Glomerular visceral epithelial cell (primary cell): ENCODE results near the gene ARFGEF3.

Source experiments
- DNase-seq: peaks from one replicate; pipeline ENCODE4 v3.0.0-alpha.2; 2016; ENCODE audit errors: extremely low spot score

ARFGEF3 gene

GRCh38 chr6:138215093-138215782 lies 53.5 kb downstream of the ARFGEF3 start:
- DNase-seq, result no peak

- DNase-seq, result no peak
Measured at GRCh38 chr6:138218449-138218848, 56.7 kb downstream of the ARFGEF3 start, which contains the start of gene PBOV1. TSS of gene PBOV1 (minus strand) at chr6:138218491. CDS start at chr6:138218395, 96 bp downstream.

DNA sequence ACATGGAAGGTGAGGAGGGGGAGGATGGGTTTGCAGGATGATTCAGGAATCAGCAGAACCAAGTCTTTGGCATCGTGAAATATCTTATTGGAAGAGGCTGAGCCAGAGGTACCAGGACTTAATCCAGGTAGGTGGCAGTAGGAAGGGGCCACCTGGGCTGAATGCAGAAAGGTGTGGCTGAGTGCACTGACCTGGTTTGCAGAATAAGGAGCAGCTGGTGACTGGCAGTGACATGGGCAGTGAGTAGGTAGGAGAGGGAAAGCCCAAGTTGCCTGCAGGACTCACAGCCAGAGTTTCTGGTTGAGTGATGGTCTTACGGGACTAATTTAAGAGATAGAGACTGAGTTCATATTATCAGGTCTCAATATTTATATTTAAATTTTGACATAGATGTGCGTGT lies 57.7 kb downstream of the ARFGEF3 start:
- no peak for DNase-seq

DNA sequence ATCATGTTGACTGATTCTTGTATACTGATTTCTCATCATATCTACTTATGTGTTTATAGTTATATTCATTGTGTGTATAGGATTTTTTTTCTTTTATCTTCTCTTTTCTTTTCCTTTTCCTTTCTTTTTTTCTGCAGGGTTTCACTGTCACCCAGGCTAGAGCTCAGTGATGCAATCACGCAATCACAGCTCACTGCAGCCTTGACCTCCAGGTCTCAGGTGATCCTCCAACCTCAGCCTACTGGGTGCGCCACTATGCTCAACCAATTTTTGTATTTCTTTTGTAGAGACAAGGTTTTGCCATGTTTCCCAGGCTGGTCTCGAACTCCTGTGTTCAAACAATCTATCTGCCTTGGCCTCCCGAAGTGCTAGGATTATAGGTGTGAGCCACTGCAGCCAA lies 58.2 kb downstream of the ARFGEF3 start:
- no peak for DNase-seq

DNA sequence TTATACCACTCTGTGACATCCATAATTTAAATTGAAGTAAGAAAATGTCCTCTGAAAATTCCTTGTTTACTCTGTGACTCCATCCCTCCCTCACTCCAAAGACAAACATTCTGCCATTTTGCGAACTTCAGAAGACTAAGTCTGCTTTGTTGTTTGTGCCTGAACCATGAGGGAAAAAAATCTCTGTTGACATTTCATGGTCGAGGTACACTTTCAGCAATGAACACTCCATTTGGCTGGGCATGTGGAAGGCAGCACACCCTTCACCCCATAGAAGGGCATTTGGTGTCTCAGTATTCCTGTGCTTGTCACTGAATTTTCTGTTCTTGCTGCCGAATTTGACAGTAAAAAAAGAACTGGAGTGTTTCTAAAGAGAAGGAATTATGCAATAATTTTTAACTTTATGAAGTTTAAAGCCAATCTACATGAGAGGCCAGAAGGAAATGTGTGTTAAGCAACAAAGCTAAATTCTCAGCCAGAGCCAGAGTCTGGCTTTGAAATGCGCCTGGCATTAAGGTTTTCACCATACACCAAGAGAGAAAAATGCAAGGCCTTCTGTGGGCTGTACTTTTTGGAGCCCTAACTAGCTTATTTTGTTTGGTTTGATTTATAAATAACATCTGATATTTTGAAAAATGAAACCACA lies 61.3 kb downstream of the ARFGEF3 start:
- DNase-seq, result no peak

DNA sequence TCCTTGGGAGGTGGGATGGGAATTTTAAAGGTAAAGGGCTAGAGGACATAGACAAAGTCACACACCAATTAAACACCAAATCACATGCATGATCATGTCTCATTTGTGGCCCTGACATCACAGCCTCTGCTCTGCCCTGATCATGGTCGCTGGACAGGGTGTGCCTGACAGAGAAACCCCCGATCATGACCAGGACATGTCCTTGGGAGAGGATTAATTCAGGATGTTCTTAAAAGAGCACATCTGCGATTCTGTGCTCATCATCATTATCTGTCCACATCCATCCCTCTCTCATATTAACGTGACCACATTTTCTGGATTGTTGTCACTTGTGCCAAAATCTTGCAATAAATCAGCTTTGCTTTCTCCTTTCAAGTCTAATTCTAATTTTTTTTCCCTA lies 64.2 kb downstream of the ARFGEF3 start:
- DNase-seq, result no peak

GRCh38 chr6:138226700-138227315 lies 65.1 kb downstream of the ARFGEF3 start:
- DNase-seq, result no peak

DNA sequence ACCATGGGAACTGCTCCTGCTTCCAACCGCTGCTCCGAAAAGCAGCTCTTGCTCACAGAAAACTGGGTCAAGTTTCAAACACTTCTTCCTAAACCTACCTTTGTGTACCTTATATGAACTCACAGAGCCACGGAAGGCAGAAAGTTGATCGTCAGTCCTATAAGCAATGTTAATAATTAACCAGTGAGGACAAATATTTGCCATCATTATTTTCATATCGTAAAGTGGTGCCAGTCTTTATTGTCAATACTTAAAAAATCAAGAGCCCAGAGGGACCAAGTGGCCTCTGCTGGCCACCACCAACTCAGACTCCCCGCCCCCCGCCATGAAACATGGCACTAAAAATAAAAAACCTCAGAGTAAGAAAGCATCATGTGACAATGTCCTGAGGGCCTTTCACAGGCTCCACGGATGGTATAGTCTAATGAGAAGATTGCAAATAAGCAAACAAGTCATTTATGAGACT lies 65.6 kb downstream of the ARFGEF3 start:
- DNase-seq, result no peak

DNA sequence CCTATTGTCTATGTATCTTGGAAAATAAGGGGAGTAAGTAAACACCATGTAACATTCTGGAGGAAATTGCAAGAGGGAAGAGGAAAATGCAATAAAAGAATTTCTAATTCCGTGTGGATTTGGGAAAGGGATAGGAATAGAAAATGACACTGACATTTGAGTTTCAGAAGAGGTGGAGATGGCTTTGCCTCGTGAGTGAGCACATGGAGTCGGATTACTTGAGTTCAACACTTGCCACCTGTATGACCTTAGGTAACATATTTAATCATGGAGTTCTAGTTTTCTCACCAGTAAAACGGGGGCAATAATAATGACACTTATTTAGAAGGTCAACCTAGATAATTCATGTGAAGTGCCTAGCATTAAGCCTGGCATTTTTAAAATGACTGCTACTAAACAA lies 67.3 kb downstream of the ARFGEF3 start:
- no peak for DNase-seq

- no peak for DNase-seq
Measured at GRCh38 chr6:138229663-138230179, 68.0 kb downstream of the ARFGEF3 start.

- DNase-seq, result no peak
Measured at GRCh38 chr6:138230221-138230620, 68.5 kb downstream of the ARFGEF3 start.

GRCh38 chr6:138230759-138231380 lies 69.1 kb downstream of the ARFGEF3 start:
- no peak for DNase-seq

GRCh38 chr6:138231381-138231886 lies 69.7 kb downstream of the ARFGEF3 start:
- no peak for DNase-seq

GRCh38 chr6:138234363-138234762 lies 72.6 kb downstream of the ARFGEF3 start:
- DNase-seq, result no peak

DNA sequence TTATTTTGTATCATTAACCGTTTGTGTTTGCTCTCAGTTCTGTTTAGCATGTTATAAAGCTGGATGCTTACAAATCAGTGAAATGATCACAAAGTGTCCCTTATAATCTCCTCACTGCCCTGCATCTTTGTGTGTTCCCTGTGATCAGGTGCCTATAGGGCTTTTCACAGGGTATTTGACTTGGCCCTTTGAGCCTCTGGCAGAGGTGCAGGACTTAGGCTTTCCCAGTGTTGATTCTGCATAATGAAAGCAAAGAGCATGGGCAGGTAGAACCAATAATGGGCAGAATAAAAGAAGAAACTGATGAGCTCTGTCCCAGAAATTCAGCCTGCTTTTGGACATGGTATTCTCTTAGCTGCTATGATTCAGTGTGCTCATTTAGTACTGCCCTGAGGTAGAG lies 73.5 kb downstream of the ARFGEF3 start:
- DNase-seq, result no peak

DNA sequence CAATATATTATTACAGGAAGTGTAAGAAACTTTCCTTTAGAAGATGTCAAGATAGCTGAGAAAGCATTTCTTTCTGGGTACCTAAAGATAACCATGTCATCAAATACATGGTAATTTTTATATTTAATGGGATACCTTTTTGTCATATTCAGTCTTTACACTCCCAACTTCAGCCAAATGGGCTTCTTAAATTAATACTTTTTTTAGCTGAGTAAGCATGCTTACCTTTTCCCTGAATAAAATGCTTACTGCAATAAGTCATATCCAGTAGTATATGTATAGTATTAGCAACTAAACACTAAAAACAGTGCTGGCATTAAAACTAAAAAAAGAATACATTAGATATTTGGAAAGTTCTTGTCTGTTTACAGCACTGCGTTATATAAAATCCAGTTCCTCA lies 74.0 kb downstream of the ARFGEF3 start:
- no peak for DNase-seq

GRCh38 chr6:138237463-138237862 lies 75.7 kb downstream of the ARFGEF3 start:
- DNase-seq, result no peak

DNA sequence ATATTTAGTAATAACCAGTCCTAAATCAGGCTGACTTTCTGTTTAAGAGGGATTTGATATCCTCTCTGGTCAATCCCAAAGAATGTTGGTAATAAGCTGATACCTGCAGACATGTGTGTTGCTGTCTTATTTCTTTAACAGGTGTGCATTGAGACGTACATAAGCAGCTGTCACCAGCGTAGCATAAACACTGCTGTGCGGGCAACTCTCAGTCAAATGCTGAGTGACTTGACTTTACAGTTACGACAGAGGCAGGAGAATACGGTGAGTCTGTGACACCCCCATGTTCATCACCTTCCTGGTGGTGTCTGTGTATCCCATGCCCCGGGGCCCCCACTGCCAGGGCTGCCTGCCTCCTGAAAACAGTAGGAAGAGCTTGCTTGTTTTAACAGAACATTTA lies 76.6 kb downstream of the ARFGEF3 start:
- DNase-seq, result no peak

DNA sequence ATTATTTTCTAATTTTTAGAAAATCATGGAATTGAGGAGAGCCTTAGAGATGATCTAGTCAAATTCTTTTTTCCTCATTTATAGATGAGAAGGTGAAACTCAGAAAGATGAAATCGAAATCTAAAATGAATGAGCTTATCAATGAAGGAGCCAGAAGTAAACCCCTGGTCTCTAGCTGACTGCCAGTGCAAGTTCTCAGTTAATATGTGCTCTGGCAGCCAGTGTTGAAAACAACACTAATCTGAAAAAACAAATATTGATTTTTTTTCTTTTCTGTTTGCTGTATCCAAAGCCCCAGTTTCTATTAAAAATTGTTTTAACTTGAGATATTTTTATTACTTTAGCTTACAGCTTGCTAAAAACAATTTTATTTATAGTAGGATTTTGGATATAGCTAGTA lies 78.0 kb downstream of the ARFGEF3 start:
- DNase-seq, result no peak

GRCh38 chr6:138240476-138241245 lies 78.9 kb downstream of the ARFGEF3 start:
- peak; percentile 82 for DNase-seq

DNA sequence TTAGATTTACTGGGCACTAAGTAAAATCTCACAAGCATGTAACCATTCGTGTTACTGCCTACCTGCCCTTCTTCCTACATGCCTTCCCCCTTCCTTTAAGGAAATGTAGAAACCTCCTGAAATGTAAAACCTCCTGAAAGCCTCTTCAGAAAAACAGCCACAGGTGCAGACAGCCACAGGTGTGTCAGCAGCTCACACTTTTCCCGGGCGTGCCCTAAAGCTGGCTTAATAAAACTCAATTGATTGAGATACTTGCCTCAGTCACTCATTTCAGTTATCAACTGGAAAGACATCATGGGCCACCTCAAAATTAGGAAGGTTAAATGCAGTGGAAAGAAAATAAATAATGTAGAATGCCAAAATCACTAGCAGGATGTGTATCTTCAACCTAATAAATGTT lies 79.6 kb downstream of the ARFGEF3 start:
- no peak for DNase-seq
